D721Med (cell line): ENCODE results near the gene CFAP97D2.
"Not testable (repeated sequence)": the region's sequence is repeated elsewhere in the genome, so short reads cannot be mapped to it uniquely, and the experiment has no call there.

Source experiments
- DNase-seq: peaks from one replicate; pipeline ENCODE4 v3.0.0; 2011; ENCODE audit warnings: low spot score; ENCODE audit not compliant: insufficient read length
- FAIRE-seq: peaks from 2 replicates; lab custom pipeline; 2011; peaks lifted over from hg19 to GRCh38; lab: Jason Lieb, UNC
- TF ChIP-seq, protein P1 (sequence below): IDR thresholded peaks from 2 replicates; pipeline ENCODE4 v1.5.1; 2012; ENCODE audit warnings: mild to moderate bottlenecking, control low read depth; ENCODE audit not compliant: insufficient read depth; ENCODE audit errors: missing control alignments

The CFAP97D2 gene

DNA sequence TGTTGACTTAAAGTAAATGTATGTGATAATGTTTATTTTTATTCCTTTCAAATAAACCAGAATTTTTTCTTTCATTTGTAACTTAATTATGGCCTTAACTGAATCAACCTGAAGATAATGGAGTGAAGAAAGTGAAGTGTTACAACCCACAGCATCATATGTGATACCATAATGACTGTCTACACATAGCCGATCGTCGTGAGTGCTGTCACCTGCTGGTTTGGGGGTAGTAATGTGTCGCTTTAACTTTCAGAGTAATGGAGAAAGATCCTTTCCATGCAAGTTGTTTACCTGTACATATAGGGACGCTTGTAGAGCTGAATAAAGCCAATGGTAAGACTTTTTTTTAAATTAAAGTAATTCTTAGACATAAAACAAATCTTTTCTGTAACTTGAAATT, 65.6 kb downstream of the CFAP97D2 start:
- TF ChIP-seq, protein P1, sequence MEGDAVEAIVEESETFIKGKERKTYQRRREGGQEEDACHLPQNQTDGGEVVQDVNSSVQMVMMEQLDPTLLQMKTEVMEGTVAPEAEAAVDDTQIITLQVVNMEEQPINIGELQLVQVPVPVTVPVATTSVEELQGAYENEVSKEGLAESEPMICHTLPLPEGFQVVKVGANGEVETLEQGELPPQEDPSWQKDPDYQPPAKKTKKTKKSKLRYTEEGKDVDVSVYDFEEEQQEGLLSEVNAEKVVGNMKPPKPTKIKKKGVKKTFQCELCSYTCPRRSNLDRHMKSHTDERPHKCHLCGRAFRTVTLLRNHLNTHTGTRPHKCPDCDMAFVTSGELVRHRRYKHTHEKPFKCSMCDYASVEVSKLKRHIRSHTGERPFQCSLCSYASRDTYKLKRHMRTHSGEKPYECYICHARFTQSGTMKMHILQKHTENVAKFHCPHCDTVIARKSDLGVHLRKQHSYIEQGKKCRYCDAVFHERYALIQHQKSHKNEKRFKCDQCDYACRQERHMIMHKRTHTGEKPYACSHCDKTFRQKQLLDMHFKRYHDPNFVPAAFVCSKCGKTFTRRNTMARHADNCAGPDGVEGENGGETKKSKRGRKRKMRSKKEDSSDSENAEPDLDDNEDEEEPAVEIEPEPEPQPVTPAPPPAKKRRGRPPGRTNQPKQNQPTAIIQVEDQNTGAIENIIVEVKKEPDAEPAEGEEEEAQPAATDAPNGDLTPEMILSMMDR, result no peak
- DNase-seq (no peak), FAIRE-seq (no peak)

DNA sequence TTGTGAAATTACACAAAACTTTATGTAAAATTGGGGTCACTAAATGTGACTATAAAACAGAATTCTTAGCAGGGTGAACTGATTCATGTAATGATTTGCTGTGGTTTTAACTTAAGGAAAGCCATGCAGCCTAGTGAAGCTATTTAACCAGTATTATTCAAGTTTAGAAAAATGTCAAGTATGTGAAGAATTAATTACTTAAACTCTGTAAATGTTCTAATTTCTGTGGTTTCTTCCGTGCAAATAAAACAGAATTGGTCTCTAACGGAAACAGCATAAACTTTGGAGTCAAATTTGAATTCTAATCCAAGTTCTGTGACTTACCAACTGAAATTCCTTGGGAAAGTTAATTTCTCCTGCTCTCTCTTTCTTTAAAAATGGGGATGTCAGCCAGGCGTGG, 69.0 kb downstream of the CFAP97D2 start:
- no peak for FAIRE-seq
- TF ChIP-seq, protein P1, result no peak

DNA sequence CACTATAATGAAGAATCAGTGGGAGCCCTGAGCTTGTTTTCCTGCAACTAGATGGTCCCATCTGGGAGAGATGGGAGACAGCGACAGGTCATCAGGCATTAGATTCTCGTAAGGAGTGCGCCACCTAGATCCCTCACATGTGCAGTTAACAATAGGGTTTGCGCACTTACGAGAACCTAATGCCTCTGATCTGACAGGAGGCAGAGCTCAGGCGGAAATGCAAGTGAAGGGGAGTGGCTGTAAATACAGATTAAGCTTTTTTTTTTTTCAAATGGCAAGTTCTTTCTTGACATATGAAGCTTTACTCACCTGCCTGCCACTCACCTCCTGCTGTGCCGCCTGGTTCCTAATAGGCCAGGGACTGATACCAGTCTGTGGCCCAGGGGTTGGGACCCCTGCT, 70.0 kb downstream of the CFAP97D2 start:
- TF ChIP-seq, protein P1, result no peak
- DNase-seq, result no peak
- FAIRE-seq, result no peak

More for the DNA sequence above, 69.0 kb downstream of the CFAP97D2 start:
- no peak for DNase-seq

DNA sequence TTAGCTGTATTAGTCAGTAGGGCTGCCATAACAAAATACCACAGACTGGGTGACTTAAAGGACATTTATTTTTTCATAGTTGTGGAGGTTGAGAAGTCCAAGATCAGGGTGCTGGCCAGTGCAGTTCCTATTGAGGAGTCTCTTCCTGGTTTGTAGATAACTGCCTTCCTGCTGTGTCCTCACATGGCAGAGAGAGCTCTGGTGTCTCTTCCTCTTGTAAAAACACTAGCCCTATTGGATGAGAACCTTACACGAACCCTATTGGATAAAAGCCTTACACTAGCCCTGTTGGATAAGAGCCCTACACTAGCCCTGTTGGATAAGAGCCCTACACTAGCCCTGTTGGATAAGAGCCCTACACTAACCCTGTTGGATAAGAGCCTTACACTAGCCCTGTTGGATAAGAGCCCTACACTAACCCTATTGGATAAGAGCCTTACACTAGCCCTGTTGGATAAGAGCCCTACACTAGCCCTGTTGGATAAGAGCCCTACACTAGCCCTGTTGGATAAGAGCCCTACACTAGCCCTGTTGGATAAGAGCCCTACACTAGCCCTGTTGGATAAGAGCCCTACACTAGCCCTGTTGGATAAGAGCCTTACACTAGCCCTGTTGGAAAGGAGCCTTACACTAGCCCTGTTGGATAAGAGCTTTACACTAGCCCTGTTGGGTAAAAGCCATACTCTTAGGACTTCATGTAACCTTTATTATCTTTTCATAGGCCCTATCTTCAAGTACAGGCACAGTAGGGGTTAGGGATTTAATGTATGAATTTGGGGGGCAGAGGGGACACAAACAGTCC, 72.8 kb downstream of the CFAP97D2 start:
- not testable (repeated sequence) for DNase-seq, FAIRE-seq

DNA sequence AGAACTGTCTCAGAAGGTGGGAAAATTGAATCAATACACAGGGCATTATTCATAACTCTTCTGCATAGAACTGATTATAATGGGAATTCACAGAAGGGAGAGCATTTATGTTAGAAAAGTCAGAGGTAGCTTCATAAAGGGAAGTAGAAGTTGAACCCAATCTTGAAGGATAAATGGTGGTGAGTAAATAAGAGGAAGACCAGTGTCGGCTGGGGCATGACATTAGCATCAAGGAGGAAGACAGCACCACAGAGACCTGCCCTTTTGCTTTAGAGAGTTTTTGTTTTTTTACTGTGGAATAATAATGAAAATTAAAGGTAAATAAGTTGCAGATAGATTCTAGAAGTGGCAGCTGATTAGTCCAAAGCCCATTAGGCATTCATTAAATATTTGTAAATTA, 77.5 kb downstream of the CFAP97D2 start:
- no peak for FAIRE-seq
- TF ChIP-seq, protein P1, result no peak
- DNase-seq, result no peak

DNA sequence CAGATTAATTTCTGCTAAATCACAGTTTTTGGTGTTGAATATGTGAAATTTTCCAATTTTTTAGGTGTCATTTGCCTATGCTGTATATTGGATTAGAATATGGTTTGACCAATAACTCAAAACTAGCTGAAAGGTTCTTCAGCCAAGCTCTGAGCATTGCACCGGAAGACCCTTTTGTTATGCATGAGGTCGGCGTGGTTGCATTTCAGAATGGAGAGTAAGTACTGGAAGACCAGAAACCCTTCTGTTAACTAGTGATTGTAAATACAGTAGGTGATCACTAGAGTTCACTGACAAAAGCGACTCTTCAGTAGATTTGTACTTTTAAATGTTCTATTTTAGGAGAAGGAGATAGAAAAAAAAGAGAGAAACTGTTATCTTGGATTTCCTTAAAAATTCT, 78.0 kb downstream of the CFAP97D2 start:
- FAIRE-seq, result no peak

DNA sequence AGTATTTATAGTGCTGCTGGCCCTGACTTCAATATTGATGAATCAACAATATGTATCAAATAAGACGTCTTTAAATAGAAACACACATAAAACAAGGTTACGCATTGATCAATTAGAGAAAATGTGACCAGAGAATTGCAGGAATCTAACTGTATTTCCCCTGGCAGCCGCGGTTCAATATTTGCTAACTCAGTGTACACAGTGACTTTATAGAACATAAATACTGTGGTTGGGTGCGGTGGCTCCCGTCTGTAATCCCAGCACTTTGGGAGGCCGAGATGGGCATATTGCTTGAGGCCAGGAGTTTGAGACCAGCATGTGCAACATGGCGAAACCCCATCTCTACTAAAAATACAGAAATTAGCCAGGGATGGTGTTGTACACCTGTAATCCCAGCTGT, 79.5 kb downstream of the CFAP97D2 start:
- DNase-seq (no peak), FAIRE-seq (peak; percentile 21)
- TF ChIP-seq, protein P1, result no peak

More for the DNA sequence above, 78.0 kb downstream of the CFAP97D2 start:
- TF ChIP-seq, protein P1, result no peak
- DNase-seq, result no peak
